Osteocyte (in vitro differentiated cells): ENCODE measurements around the gene OTX2. TPM values are rescaled to one million over a fixed set of nuclear protein-coding genes. Genes with fewer than 3 reads are reported as not detected.

Source experiments
- DNase-seq: peaks from one replicate; pipeline ENCODE4 v3.0.0; 2021; ENCODE audit warnings: mixed read lengths; ENCODE audit not compliant: unreplicated experiment; ENCODE audit errors: extremely low spot score
- H3K27ac Mint-ChIP-seq: one replicate; pipeline ENCODE4 v1.8.0; 2021; ENCODE audit warnings: mild to moderate bottlenecking, mixed read lengths; ENCODE audit not compliant: unreplicated experiment
- H3K27me3 Mint-ChIP-seq: one replicate; pipeline ENCODE4 v1.8.0; 2021; ENCODE audit warnings: mixed read lengths; ENCODE audit not compliant: unreplicated experiment
- H3K36me3 Mint-ChIP-seq: one replicate; pipeline ENCODE4 v1.8.0; 2021; ENCODE audit warnings: mixed read lengths; ENCODE audit not compliant: unreplicated experiment
- H3K4me1 Mint-ChIP-seq: one replicate; pipeline ENCODE4 v1.8.0; 2021; ENCODE audit warnings: mixed read lengths; ENCODE audit not compliant: unreplicated experiment
- H3K4me3 Mint-ChIP-seq: one replicate; pipeline ENCODE4 v1.8.0; 2021; ENCODE audit warnings: mild to moderate bottlenecking, moderate library complexity, mixed read lengths; ENCODE audit not compliant: unreplicated experiment
- H3K9me3 Mint-ChIP-seq: one replicate; pipeline ENCODE4 v1.8.0; 2021; ENCODE audit warnings: mixed read lengths; ENCODE audit not compliant: unreplicated experiment
- CTCF ChIP-seq: fragments of 200-600 bp; sonication (generic); IDR thresholded peaks from 2 replicates; pipeline ENCODE4 v1.5.0; 2021; ENCODE audit warnings: antibody characterized with exemption, mild to moderate bottlenecking, moderate library complexity
- total RNA-seq: library from RNA; stranded (reverse); gene quantifications from 2 replicates; pipeline ENCODE4 v1.2.1, GENCODE V29; 2021

Gene OTX2
- total RNA-seq, 1 donor from 2014 or later, result not detected

DNA sequence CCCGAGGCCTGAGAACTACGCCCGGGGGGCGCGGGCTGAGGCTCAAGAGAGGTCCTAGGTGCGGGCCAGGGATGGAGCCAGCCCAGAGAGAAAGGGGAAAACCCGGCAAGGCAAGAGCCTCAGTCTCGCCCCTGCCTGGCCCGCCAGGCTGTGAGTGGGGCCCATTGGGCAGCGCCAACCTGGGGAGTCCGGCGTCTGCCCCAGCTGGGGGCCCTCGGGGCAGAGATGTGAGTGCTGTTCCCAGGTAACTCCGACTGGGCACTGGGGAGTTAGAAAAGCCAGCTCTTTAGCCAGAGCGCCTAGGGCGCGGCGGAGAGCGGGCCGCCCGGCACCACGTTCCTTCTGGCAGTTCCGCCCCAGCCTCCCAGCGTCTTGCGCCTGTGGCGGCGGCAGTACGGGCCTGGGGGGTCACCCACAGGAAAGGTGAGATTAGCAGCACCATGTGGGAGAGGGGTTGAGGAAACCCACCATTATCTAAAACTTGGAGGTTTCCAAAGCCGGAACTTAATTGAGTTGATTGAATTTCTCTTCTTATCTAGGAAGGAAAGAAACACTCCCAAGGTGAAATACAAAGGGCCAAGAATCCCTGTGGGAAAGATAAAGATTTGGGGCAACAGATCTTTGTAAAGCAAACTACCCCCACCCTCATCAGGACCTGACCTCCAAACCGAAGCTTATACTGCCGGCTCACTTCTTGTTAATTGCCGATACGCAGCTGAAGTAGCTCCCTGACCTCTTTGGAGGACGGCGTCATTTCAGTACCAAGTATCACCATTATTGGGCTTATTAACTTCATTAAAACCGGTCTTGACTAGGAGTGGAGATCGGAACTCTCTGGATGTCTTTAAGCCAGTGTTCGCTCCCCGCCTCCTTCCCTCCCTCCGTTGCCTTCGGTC is 11.6 kb downstream of the OTX2 start:
- peaks cover 76% of the 10 kb centered on the region for H3K27me3 Mint-ChIP-seq
- H3K9me3 Mint-ChIP-seq, result no peaks in the 10 kb centered on the region
- TF ChIP-seq CTCF, result no peak
- H3K36me3 Mint-ChIP-seq, result no peaks in the 10 kb centered on the region
- no peak overlapping the region for H3K27ac Mint-ChIP-seq
- no peak for DNase-seq
- no peaks in the 10 kb centered on the region for H3K4me1 Mint-ChIP-seq
- no peak overlapping the region for H3K4me3 Mint-ChIP-seq

GRCh38 chr14:56797569-56798446 is 12.5 kb downstream of the OTX2 start:
- H3K27ac Mint-ChIP-seq, result no peak overlapping the region
- H3K36me3 Mint-ChIP-seq, result no peaks in the 10 kb centered on the region
- H3K27me3 Mint-ChIP-seq, result peaks cover 74% of the 10 kb centered on the region
- H3K4me1 Mint-ChIP-seq, result no peaks in the 10 kb centered on the region
- no peak for TF ChIP-seq CTCF
- DNase-seq, result no peak
- H3K9me3 Mint-ChIP-seq, result no peaks in the 10 kb centered on the region
- H3K4me3 Mint-ChIP-seq, result peak overlapping the region; percentile 8

GRCh38 chr14:56797003-56797568 is 13.2 kb downstream of the OTX2 start:
- no peak overlapping the region for H3K4me3 Mint-ChIP-seq
- no peaks in the 10 kb centered on the region for H3K9me3 Mint-ChIP-seq
- DNase-seq, result no peak
- peaks cover 69% of the 10 kb centered on the region for H3K27me3 Mint-ChIP-seq
- no peaks in the 10 kb centered on the region for H3K4me1 Mint-ChIP-seq
- H3K27ac Mint-ChIP-seq, result no peak overlapping the region
- TF ChIP-seq CTCF, result no peak
- H3K36me3 Mint-ChIP-seq, result no peaks in the 10 kb centered on the region

GRCh38 chr14:56796259-56796658 is 14.0 kb downstream of the OTX2 start:
- Mint-ChIP-seq H3K4me3 (no peak overlapping the region), H3K9me3 (no peaks in the 10 kb centered on the region), H3K4me1 (no peaks in the 10 kb centered on the region), H3K27me3 (peaks cover 62% of the 10 kb centered on the region), H3K36me3 (no peaks in the 10 kb centered on the region), H3K27ac (no peak overlapping the region)
- DNase-seq, result no peak
- TF ChIP-seq CTCF, result no peak

- Mint-ChIP-seq H3K36me3 (no peaks in the 10 kb centered on the region), H3K4me3 (no peak overlapping the region), H3K9me3 (no peaks in the 10 kb centered on the region), H3K27me3 (peaks cover 52% of the 10 kb centered on the region), H3K4me1 (no peaks in the 10 kb centered on the region), H3K27ac (no peak overlapping the region)
- TF ChIP-seq CTCF, result no peak
- no peak for DNase-seq
These were observed 15.0 kb downstream of the OTX2 start for GRCh38 chr14:56795284-56795622.
